NCI-H1092 treated with DMSO at 0.1 percent for 48 hours (cell line): ENCODE data around the gene PIP5K1B.

Experiments
- DNase-seq: peaks from one replicate; lab custom pipeline; 2025; lab: John Stamatoyannopoulos, UW

The PIP5K1B gene

DNA sequence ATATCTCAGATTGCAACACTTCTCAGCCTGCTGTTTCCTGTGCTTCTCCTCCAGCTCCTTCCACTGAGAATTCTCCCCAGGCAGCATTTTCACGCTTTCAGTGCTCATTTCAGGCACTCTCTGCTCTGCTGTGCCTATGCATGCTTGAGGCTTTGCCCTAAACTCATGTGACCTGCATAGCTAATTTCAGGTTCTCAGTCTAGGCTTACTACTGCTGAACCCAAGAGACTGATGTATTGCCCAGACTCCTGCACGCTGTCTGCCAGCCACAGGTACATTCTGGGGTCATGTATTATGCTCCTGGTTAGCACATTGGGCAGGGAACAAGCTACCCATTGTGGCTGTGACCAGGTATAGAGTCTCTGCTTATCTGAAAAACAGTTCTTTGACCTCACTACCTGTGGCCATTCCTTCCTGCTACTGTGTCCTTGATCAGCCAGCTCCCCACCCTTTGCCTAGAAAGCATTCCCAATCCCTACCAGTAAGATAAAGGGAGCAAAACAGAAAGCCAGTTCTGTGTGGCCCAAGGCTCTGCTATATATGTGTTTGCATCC lies 34.7 kb downstream of the PIP5K1B start:
- no peak for DNase-seq

DNA sequence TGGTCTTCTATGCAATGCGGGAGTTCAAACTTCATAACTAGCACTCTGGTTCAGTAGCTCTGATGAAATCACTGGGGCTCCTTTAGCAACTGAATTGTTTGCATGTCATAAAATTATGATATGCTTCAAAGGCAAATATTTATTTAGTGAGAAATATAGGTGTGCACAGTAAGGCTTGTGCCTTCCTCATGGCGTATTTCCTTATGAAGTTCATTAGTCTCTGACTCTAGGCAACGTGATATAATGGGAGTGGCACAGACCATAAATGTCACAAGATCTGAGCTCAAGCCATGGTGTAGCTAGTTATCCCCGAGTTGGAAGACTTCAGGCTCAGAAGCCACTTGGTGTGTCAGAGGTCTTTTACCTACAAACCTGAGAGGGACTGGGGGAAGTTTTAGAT lies 35.5 kb downstream of the PIP5K1B start:
- DNase-seq, result no peak

DNA sequence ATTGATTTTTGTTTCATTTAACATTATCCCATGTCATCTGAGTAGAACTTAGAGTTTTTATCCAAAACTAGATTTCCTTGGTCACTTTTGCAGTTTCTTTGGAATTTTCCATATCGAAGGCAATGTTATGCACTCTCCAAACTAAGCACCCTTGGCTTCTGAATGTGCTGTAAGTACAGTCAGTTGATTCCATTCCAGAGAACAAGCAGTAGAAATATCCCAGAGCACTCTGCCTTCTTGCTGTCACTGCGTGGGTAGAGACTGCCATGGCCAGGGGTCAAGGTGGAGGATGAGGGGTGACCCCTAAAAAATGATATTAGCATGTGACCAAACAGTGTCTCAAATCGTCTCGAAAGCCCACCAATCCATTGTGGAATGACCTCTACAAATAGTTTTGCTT lies 36.2 kb downstream of the PIP5K1B start:
- no peak for DNase-seq

DNA sequence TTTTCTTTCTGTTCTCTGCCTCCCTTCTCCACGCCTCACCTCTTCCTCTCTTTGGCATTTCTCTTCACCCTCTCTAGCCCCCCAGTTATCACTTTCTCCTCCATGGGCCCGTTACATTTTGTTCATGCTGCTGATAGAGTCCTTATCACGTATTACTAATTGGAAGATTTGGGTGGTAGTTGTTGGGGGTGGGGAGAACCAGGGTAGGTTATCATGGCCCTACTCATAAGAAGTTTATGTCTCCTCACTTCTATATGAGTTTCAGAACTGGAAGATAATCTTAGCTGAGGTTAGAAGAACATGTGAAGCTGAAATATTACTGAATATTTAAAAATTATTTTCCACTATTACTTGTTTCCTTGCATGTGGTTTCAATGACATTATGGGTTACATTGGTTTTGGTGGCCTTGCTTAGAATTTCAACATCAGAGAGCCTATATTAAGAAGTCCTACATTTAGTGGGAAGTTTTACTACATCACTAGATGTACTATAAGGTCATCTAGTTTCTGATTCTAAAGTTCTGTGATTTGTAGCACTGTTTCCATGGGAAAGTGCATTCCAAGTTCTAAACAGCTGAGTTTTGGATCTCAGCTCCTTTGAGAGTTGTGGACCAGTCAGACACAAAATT lies 36.8 kb downstream of the PIP5K1B start:
- DNase-seq, result no peak

DNA sequence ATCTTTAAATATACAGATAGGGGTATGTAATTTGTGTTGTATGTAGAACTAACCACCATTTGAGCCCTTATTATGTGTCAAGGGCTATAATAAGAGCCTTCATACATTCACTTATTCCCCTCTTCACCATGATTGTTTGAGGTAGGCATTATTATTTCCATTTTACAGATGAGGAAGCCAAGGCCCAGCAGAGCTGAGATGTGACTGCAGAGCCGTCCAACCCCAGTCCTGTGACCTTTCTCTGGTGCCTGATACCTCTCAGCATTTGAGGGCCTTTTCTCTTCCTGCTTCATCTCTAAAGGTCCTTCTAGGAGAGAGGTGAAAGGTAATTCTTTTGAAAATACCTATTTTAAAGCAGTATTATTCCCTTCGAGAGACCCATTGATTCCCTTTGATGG lies 37.3 kb downstream of the PIP5K1B start:
- DNase-seq, result no peak

DNA sequence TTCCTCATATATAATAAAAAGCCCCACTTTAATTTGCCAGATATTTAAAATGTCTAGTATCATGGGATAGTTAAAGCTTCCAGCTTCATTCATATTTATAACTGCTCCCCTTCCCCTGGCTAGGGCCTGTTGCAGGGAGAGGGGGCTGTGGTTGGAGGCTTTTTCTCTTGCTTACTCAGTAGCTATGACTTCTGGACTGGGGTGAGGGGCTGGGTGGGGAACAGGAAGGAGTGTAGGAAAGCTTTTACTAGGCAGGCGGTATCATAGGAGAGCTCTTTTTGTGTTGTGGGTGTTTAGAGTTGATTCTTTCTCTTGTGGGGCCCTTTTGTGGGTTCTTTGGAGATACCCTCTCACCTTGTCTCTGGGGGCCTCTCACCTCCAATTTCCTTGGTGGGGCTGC lies 39.4 kb downstream of the PIP5K1B start:
- no peak for DNase-seq

DNA sequence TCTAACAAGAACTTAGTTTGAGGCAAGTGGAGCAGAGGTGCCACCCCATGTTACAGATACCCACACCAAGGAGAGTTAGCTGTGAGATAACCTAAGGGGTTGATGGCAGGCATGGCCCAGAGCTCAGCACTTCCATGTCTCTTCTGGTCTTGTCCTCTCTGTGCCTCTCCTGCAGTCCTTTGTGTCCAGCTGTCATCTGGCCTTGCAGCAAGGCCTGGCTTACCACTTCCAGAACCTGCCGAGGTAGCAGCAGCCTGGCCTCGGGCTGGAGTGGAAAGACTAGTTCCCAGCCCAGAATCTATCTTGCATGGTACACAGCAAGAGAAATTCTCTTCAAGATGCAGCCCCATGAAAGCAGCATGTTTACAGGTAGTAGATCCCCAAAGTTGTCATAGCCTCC lies 41.5 kb downstream of the PIP5K1B start:
- no peak for DNase-seq

DNA sequence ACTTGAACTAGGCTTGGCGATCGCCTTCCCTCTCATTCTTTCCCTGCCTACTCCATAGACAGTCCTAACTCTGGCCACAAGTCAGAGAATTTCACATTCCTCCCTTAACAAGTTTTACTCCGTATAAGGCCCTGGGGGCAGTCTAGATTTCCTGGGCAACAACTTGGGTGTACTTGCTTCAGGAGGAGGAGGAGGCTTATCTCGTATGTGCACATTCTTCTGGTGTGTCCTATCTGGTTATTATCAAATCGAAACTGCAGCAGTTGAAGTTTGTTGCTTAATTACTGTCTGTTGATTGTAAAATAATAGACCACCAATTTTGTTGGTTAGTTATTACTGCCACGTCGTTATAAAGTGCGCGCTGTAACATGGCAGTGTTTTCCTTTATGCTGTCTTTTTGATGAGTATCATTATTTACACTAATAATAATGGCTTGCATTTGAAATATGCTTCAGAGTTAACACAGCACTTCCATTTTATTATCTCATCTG lies 42.0 kb downstream of the PIP5K1B start:
- DNase-seq, result no peak

DNA sequence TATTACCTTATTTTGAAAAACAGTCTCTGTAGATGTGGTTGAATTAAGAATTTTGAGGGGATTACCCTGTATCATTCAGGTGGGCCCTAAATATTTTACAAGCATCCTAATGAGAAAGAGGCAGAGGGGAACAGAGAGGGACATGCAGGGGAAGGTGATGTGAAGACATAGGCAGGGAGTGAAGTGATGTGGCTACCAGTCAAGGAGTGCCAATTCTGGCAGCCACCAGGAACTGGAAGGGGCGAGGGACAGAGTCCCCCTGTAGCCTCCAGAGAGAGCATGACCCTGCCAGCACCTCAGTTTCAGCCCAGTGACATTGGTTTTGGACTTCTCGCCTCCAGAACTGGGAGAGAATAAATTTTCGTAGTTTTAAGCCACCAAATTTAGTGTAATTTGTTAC lies 44.1 kb downstream of the PIP5K1B start:
- DNase-seq, result no peak

DNA sequence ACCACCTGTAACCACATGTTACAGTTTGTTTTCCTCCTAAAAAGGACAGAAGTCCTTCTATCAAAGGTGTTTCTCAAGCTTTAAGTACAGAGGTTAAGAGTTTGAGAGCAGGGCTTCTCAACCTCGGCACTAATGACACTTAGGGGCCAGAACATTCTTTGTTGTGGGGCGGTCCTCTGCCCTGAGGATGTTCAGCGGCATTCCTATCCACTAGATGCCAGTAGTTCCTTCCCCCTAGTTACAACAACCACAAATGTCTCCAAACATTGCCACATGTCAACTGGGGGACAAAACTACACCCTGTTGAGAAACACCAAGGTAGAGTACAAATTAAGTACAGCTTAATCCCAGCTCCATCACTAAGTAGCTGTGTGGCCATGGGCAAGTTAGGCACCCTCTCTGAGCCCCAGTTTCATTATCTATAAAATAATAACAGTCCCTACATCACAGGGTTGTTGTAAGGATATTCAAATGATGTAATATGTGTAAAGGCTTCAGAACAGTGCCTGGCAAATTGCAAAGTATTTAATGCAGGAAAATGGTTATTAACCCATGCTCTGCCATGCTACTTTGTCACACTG lies 44.6 kb downstream of the PIP5K1B start:
- DNase-seq, result no peak

DNA sequence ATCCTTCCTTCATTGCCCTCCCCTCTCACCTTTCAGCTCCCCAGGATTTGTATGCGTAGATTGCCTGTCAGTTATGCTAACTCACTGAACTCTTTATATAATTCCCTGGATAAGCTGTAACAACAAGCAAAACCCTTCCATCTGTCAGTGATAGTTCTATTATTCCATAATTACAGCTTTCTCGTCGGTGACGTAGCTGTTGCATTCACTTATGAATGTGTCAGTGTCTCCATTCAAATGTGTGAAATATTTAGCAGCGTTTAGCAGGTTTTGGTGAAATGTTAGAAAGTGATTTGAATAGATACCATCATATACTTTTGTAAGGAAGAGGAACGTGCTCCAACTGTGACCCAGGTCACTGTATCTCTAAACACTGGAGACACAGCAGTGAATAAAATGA lies 45.2 kb downstream of the PIP5K1B start:
- no peak for DNase-seq

DNA sequence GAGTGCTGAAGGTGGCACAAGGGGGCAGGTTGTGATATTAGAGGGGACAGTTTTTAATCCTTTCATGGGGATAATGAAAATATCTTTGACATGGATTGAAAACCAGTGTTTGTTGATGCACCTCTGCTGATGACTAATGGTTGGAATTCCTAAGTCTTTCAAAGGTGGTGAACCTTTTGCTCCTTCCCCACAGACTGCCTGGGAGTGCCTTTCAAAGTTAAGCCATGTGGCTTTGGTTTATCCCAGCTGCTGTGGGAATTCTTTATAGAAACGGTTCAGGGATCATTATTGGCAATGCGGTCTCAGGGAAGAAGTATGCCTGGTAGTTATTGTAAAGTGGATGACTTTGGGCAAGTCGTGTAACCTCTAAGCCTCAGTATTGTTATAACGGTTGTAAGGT lies 45.7 kb downstream of the PIP5K1B start:
- DNase-seq, result no peak

DNA sequence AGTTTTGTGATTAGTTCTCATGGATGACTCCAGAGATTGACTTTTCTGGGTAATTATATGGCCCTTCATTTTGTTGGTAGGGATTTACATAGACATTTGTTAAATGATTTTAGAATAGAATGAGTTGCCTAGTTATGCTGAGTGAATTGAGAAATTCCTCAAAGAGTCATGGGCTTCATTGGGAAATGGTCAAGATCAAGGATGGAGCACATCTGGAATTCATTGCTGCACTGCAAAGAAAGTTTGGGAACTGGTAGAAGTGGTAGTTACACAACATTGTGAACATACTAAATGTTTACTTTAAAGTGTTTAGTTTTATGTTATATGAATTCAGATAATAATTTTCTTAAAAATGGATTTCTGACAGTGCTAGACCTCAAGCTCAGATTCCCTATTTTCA lies 46.5 kb downstream of the PIP5K1B start:
- DNase-seq, result no peak

DNA sequence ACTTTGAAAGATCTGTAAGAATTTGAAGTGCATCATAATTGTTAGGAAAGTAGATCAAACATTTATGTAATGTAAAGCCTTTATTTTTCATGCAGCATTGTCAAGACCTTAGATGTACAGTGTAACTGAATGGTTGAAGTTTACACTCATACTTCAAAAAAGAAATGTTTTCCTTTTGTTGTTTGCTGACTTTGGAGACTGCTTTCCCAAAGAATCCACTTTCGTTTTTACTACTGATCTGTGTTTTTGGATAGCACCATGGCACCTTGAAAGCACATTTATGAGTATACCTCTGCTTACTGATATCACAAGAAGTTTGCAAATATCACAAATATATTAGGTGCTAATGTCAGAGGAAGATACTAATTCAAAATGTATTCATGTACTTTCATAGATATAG lies 50.0 kb downstream of the PIP5K1B start:
- no peak for DNase-seq

DNA sequence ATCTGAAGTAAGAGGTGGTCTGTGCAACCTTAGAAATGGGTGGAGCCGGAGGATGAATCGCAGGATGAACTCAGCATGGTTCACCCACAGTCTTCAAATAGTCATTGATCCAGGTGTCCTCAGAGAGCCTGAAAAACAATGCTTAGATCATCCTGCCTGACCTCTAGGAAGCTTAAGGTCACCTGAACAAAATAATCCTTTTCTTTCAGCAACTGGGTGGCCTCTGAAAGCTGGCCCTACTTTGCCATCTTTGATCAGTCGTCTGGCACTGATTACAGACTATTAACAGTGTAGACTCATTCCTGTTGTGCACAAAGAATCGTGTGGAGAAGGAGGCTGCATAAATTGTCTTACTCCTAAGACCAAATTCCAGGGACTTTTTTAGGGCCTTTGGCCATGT lies 50.7 kb downstream of the PIP5K1B start:
- no peak for DNase-seq

DNA sequence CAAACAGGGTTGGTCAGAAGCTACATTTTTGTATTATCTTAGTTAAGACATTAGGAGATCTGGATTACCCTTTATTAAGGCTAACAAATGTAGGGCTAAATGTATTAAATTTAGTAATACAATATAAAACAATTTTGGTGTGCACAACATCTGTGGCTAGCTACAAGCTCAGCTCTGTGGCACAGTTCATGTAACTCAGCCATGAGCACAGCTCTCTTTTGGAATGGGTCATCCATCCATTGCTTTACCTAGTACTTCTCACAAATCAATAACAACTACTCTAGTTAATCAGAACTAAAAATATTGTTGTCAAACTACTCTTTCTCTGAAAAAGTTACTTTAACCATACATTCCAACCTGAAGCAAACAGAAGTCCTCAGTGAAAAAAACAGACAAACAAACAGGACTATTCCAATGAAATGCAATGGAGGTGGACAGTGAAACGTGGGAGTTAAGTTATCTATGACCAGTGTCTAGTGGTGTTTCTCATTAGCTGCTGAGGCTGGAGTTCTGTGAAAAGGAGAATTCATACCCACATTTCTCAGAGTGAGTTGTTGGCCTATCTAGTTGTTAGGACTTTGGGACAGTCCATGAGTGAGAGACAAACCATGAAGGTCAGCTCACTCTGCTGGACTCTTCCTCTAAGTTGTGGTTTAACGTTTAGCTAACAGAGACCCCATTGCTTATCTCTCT lies 55.1 kb downstream of the PIP5K1B start:
- no peak for DNase-seq

DNA sequence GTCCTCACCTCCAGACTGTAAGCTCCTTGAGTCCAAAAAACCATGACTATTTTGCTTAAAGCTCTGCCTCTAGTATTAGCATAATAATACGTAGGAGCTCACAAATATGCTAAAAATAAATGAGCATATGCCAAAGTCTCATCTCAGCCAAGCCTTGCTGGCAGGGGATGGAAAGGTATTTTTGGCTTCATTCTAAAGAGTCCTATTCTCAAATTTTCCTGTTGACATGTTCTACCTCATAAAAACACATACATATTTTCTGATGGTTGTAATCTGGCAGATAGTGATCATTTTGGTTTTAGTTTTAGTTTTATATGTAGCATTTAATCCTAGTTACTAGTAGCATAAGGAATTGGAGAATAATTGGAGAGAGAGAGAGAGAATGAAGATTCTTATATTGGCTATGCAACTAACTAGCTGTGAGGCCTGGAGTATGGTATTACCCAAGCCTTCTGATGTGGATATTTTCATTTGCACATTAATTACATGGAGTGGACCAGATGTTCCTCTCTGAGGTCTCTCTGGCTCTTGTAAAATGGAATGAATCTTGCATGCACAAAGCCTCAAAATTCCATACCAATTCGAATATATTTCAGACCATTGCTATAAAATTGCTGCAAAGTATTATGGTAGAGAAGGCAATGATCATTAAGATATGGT lies 55.8 kb downstream of the PIP5K1B start:
- no peak for DNase-seq

DNA sequence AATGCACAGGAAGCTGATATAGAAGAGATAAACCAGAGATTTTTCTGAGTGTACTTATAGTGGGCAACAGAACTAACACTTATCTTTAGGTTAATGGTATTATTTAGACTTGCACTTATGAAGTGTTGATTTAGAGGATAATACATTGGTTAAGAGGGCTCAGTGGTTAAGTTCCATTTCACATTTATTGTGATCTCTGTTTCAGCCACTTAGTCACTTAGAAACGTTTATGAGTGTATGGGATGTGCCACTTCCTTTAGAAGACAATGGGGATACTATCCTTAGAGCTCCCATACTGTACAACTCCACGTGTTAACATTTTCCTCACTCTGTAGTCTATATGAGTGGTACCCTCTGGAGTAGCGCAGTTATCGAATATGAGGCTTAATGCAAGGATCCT lies 57.5 kb downstream of the PIP5K1B start:
- DNase-seq, result no peak

DNA sequence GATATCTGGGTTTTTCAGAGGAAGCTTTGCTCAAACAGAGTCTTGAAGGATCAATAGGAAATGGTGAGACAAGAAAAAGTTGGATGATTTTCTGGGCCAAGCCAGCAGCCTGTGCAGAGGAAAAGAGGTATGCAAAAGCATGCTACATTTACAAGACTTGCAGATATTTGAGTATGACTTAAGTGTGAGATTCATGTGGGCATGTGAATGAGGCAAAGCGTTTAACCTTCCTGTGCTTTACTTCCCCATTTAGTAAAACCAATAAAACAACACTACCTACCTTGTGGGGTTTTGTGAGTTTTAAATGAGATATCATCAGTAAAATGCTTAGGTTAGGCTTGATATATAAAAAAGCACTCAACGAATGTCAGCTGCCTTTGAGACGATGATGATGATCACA lies 58.1 kb downstream of the PIP5K1B start:
- no peak for DNase-seq

DNA sequence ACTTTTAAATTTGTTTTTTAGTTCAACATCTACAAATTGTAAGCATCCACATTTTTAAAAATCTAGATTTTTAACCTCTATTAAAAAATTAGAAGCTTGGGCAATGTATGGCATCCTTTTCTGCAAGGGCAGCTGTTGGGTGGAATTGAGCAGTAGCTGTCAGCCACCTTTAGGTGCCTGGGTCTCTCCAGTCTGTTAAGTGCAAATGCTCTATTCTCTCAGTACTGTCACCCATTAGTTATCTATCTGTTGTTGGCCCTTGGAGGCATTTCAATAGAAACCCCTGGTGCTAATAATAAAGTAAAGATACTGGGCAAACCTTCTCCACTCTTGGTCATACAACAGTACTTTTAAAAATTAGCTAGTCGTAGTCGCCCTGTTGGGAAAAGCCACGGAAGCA lies 63.6 kb downstream of the PIP5K1B start:
- no peak for DNase-seq

DNA sequence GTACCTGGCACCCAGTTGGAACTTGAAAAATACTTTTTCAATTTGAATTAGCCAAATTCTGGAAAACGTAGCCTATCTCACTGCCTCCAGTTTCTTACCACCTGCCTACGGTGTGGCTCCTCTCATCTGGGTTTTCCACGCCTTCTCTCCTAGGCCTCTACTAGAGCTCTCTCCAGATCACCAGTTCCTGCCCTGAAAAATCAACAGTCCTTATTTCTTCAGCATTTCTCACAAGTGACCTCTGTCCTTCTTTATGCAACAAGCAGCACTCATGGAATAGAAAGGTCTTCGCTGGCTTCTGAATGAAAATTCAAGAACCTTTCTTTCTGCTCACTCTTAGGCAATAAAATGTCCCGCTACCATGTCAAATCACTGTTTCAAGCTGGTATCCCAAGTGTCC lies 64.8 kb downstream of the PIP5K1B start:
- DNase-seq, result no peak

DNA sequence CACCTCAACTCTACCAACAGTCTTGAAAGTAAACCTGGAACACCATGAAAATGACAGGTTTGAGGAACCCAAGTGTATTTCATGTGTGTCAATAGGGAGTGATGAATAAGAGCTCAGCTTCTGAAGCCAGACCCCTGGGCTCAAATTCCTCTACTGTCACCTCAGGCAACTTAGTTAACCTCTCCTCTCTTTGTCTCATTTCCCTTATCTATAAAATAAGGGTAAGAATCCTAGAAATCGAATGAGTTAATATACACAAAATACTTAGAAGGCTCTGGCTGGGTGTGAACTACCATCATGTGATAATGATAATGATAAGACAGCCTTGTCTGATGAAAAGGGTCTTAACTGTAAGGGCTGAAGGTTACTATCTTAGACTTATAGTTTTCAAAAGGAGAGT lies 66.3 kb downstream of the PIP5K1B start:
- DNase-seq, result no peak
